CMK (cell line): ENCODE data around the gene EIF2S3B.

Experiments
- DNase-seq: peaks from one replicate; pipeline ENCODE4 v3.0.0-alpha.2; 2010; ENCODE audit warnings: low read depth

Gene EIF2S3B

DNA sequence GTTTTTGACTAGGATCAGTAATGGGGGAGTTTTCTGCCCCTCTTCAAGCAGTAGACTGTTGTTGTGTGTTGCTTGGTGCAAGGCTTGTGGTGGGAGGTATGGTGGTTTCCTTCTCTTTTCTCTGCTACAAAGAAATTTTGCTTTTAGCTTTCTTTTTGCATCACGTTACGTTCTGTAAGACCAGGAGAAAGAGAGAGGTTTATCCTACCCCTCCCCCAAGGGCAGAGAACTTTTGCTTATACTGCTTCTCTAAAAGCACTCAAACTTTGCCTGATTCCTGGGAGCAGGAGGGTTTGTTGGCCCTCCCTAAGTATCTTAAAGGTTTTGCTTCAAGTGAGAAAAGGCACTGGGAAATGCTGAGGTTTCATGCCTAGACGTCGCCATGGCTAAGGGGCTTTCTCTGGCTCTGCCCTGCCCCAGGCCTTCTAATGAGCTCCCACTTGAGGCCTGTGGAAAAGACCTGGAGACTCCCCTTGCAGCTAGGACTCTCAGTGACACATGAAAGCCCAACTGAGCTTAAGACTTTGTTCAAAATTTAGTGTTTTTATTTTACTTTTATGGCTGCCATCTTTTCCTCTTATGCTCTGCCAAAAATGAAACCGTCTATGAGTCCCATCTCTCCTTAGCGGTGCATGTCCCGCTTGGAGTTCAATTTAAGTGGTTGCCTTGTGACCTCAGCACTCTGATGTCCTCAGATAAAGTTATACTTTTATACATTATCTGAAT lies 49.2 kb downstream of the EIF2S3B start:
- DNase-seq: no peak

DNA sequence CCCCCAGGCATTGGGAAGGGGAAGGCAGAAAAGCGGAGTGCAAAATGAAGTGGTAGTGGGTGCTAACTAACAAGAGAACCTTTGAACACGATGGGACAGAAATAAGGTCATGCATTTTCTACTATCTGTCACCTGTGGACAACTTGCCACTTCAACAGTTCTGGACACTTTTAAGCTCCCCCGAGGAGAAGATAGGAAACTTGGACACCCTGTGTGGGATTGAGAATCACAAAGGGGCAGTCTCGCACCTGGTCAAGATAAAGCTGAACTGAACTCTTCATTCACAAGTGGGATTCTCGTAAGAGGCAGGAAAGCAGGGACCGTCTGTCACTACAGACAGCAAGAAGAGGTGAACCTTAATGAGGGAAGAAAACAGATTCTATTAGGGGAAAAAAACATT lies 51.6 kb downstream of the EIF2S3B start:
- DNase-seq: no peak

DNA sequence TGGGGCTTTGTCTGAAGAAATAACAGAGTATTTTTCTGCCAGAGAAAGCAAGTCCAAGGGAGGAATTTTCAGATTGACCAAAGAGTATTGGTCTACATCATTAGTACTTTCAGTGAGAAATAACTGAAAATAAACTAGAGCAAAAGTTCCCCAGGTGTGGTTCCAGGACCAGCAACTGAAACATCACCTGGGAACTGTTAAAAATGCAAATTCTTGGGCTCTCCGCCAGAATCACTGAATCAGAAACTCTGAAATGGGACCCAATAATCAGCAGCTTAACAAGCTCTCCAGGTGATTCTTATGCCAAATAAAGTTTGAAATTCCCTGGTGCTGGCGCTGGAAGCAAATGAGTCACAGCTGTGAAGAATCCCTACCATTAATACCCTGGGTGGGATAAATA lies 52.1 kb downstream of the EIF2S3B start:
- DNase-seq: no peak
